ENCODE results near the gene CYP21A2.
"Not testable (repeated sequence)": the region's sequence is repeated elsewhere in the genome, so short reads cannot be mapped to it uniquely, and the experiment has no call there.

The CYP21A2 gene

DNA sequence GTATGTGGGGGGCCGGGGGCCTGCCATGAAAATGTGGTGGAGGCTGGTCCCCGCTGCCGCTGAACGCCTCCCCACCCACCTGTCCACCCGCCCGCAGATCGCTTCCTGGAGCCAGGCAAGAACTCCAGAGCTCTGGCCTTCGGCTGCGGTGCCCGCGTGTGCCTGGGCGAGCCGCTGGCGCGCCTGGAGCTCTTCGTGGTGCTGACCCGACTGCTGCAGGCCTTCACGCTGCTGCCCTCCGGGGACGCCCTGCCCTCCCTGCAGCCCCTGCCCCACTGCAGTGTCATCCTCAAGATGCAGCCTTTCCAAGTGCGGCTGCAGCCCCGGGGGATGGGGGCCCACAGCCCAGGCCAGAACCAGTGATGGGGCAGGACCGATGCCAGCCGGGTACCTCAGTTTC is 30.2 kb upstream of the CYP21A2 start:
- H3K36me3 ChIP-seq (ENCODE audit: insufficient read depth, low read length); H3K4me3 ChIP-seq (ENCODE audit: low read length); H3K4me2 ChIP-seq (ENCODE audit: low read length); H3K9ac ChIP-seq (ENCODE audit: low read depth, low read length); H3K9me3 ChIP-seq (replicated peaks; ENCODE audit: low read length); H3K27me3 ChIP-seq (ENCODE audit: control insufficient read depth, insufficient read depth, low read length); H3K4me1 ChIP-seq (ENCODE audit: control insufficient read depth, insufficient read depth, low read length): not testable (repeated sequence)

DNA sequence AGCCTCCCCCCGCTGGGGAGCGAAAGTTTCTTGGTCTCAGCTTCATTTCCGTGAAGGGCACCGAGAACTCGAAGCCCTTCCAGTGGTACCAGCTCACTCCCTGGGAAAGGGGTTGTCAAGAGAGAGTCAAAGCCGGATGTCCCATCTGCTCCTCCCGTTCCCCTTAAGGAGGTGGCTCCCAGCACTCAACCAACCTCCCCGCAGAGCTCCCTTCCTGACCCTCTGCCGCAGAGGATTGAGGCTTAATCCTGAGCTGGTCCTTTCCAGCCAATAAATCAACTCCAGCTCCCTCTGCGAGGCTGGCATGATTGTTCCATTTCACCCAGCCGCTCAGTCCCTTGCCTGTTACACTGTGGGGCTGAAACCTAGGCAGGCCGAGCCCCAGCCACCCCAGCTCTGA is 29.6 kb upstream of the CYP21A2 start:
- not testable (repeated sequence) for H3K9me3 ChIP-seq (replicated peaks; ENCODE audit: low read length); H3K36me3 ChIP-seq (ENCODE audit: insufficient read depth, low read length); H3K9ac ChIP-seq (ENCODE audit: low read depth, low read length); H3K4me3 ChIP-seq (ENCODE audit: low read length); H3K4me2 ChIP-seq (ENCODE audit: low read length); H3K27me3 ChIP-seq (ENCODE audit: control insufficient read depth, insufficient read depth, low read length); H3K4me1 ChIP-seq (ENCODE audit: control insufficient read depth, insufficient read depth, low read length)

DNA sequence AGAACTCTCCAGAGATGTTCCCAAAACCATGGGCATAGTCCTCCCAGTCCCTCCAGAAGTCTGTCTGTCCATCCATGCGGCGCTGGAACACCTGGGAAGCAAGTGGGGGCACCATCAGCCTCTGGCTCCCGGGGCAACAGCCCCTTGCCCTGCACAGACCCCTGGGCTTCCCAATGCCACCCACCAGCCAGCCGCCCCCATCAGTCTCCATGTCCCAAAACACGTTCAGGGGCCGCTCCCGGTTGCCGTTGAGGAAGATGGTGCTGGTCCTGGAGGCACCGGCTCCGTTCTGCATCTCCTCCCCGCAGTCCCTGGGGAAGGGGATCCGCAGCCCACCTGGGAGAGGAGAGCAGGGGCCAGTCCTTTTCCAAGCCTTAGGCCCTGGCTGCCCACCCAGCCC is 28.7 kb upstream of the CYP21A2 start:
- not testable (repeated sequence) for H3K9ac ChIP-seq (ENCODE audit: low read depth, low read length); H3K4me1 ChIP-seq (ENCODE audit: control insufficient read depth, insufficient read depth, low read length); H3K9me3 ChIP-seq (replicated peaks; ENCODE audit: low read length); H3K4me3 ChIP-seq (ENCODE audit: low read length); H3K36me3 ChIP-seq (ENCODE audit: insufficient read depth, low read length); H3K4me2 ChIP-seq (ENCODE audit: low read length); H3K27me3 ChIP-seq (ENCODE audit: control insufficient read depth, insufficient read depth, low read length)

GRCh38 chr6:32010856-32011530 is 27.2 kb upstream of the CYP21A2 start:
- H3K4me2 ChIP-seq (ENCODE audit: low read length): not testable (repeated sequence)

DNA sequence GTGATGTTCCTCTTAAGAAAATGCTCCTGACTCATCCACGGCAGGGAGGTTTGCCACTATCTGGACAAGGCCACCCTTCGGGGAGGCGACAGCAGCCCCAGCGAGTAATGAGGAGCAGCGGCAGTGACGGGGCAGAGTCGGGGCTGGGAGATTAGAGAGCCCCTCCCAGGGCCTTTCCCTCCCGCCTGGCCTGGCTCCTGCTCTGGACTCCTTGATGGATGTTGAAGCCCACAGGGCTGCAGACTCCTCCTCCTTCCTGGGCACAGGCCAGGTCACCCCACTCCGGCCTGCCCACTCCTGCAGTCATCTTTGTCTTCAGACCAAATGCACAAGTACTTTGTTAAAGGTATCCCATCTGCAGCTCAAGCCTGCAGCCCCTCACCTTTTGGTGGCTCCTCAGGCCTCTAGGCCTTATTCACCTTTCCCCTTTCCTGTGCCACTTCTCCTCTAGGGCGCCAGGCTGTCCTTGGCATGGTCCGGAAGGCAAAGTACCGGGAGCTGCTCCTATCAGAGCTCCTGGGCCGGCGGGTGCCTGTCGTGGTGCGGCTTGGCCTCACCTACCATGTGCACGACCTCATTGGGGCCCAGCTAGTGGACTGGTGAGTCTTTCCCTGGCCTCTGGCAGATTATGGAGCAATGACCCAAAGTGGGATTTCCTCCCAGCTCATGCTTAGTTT is 25.1 kb upstream of the CYP21A2 start:
- not testable (repeated sequence) for H3K36me3 ChIP-seq (ENCODE audit: insufficient read depth, low read length); H3K4me1 ChIP-seq (ENCODE audit: control insufficient read depth, insufficient read depth, low read length); H3K9ac ChIP-seq (ENCODE audit: low read depth, low read length); H3K4me2 ChIP-seq (ENCODE audit: low read length); H3K4me3 ChIP-seq (ENCODE audit: low read length); H3K9me3 ChIP-seq (replicated peaks; ENCODE audit: low read length); H3K27me3 ChIP-seq (ENCODE audit: control insufficient read depth, insufficient read depth, low read length)

More at GRCh38 chr6:32010856-32011530, 27.2 kb upstream of the CYP21A2 start:
- not testable (repeated sequence) for H3K4me3 ChIP-seq (ENCODE audit: low read length); H3K36me3 ChIP-seq (ENCODE audit: insufficient read depth, low read length); H3K4me1 ChIP-seq (ENCODE audit: control insufficient read depth, insufficient read depth, low read length); H3K9me3 ChIP-seq (replicated peaks; ENCODE audit: low read length); H3K27me3 ChIP-seq (ENCODE audit: control insufficient read depth, insufficient read depth, low read length); H3K9ac ChIP-seq (ENCODE audit: low read depth, low read length)

- not testable (repeated sequence) for H3K9ac ChIP-seq (ENCODE audit: low read depth, low read length); H3K27me3 ChIP-seq (ENCODE audit: control insufficient read depth, insufficient read depth, low read length); H3K9me3 ChIP-seq (replicated peaks; ENCODE audit: low read length); H3K4me3 ChIP-seq (ENCODE audit: low read length); H3K36me3 ChIP-seq (ENCODE audit: insufficient read depth, low read length); H3K4me2 ChIP-seq (ENCODE audit: low read length); H3K4me1 ChIP-seq (ENCODE audit: control insufficient read depth, insufficient read depth, low read length)
Observed at GRCh38 chr6:32013738-32014137, 24.5 kb upstream of the CYP21A2 start.

DNA sequence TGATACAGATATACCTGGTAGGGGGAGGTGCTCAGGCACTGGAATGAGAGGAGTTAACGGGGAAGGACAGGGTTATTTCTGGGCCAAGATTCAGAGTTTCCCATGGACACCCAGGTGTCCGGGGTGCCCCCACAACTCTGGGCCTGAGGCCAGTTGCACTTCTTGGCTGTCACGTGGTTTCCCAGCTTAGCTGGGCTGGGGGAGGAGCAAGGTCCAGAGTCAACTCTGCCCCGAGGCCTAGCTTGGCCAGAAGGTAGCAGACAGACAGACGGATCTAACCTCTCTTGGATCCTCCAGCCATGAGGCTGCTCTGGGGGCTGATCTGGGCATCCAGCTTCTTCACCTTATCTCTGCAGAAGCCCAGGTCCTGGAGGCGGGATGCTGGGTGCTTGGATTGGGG is 23.7 kb upstream of the CYP21A2 start, which contains the start of gene C4B:
Gene C4B, plus strand, starts transcription at position 249 of the 400 bp plus-strand sequence. Its CDS starts 51 bp downstream, at position 300.
- not testable (repeated sequence) for H3K27me3 ChIP-seq (ENCODE audit: control insufficient read depth, insufficient read depth, low read length); H3K9ac ChIP-seq (ENCODE audit: low read depth, low read length); H3K4me2 ChIP-seq (ENCODE audit: low read length); H3K4me1 ChIP-seq (ENCODE audit: control insufficient read depth, insufficient read depth, low read length); H3K9me3 ChIP-seq (replicated peaks; ENCODE audit: low read length); H3K4me3 ChIP-seq (ENCODE audit: low read length); H3K36me3 ChIP-seq (ENCODE audit: insufficient read depth, low read length)

GRCh38 chr6:32022100-32022499 is 16.1 kb upstream of the CYP21A2 start:
- not testable (repeated sequence) for H3K9ac ChIP-seq (ENCODE audit: low read depth, low read length); H3K36me3 ChIP-seq (ENCODE audit: insufficient read depth, low read length); H3K4me1 ChIP-seq (ENCODE audit: control insufficient read depth, insufficient read depth, low read length); H3K4me2 ChIP-seq (ENCODE audit: low read length); H3K9me3 ChIP-seq (replicated peaks; ENCODE audit: low read length); H3K4me3 ChIP-seq (ENCODE audit: low read length); H3K27me3 ChIP-seq (ENCODE audit: control insufficient read depth, insufficient read depth, low read length)

DNA sequence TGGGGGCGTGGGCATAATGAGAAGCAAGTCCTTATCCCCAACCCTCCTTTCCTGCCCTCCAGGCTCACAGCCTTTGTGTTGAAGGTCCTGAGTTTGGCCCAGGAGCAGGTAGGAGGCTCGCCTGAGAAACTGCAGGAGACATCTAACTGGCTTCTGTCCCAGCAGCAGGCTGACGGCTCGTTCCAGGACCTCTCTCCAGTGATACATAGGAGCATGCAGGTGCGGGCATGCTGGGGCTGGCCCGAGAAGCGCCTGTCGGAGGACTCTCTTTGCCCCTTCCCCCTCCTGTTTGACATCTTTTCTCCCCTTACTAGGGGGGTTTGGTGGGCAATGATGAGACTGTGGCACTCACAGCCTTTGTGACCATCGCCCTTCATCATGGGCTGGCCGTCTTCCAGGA is 9.6 kb upstream of the CYP21A2 start:
- not testable (repeated sequence) for H3K9ac ChIP-seq (ENCODE audit: low read depth, low read length); H3K4me3 ChIP-seq (ENCODE audit: low read length); H3K9me3 ChIP-seq (replicated peaks; ENCODE audit: low read length); H3K27me3 ChIP-seq (ENCODE audit: control insufficient read depth, insufficient read depth, low read length); H3K4me1 ChIP-seq (ENCODE audit: control insufficient read depth, insufficient read depth, low read length); H3K36me3 ChIP-seq (ENCODE audit: insufficient read depth, low read length); H3K4me2 ChIP-seq (ENCODE audit: low read length)

DNA sequence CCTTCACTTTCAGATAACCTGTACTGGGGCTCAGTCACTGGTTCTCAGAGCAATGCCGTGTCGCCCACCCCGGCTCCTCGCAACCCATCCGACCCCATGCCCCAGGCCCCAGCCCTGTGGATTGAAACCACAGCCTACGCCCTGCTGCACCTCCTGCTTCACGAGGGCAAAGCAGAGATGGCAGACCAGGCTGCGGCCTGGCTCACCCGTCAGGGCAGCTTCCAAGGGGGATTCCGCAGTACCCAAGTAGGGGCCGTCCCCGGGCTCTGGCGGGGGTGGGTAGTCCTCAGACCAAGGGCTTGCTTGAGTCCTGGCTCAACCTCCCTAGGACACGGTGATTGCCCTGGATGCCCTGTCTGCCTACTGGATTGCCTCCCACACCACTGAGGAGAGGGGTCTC is 8.7 kb upstream of the CYP21A2 start:
- not testable (repeated sequence) for H3K4me3 ChIP-seq (ENCODE audit: low read length); H3K4me2 ChIP-seq (ENCODE audit: low read length); H3K4me1 ChIP-seq (ENCODE audit: control insufficient read depth, insufficient read depth, low read length); H3K36me3 ChIP-seq (ENCODE audit: insufficient read depth, low read length); H3K9ac ChIP-seq (ENCODE audit: low read depth, low read length); H3K27me3 ChIP-seq (ENCODE audit: control insufficient read depth, insufficient read depth, low read length); H3K9me3 ChIP-seq (replicated peaks; ENCODE audit: low read length)

DNA sequence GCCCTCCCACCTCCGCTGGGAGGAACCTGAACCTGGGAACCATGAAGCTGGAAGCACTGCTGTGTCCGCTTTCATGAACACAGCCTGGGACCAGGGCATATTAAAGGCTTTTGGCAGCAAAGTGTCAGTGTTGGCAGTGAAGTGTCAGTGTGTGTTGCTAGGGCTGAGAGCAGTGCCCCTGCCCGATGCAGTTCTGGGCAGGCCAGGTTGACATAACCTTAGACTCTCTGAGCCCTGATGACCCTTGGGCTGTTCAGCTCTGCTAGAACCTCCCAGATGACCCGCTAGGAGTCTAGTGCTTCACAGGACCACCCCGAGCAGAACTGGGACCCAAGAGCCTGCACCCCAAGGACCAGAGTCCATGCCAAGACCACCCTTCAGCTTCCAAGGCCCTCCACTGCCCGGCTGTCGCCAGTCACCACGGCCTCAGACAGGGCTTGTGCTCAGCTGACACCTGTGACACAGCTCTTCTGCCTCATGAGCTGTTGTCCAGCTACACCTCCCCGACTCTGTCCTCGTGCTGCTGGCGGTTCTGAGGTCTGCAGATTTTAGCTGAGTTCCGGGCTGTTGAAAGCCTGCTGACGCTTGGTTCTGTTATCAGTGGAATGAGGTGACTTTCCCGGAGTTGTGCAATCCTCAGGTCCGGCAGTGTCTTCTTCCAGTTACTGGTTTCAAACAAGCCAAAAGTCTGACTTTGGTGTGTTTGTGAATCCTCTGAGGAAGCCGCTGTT is 2.8 kb upstream of the CYP21A2 start:
- H3K9ac ChIP-seq (ENCODE audit: low read depth, low read length); H3K36me3 ChIP-seq (ENCODE audit: insufficient read depth, low read length); H3K4me1 ChIP-seq (ENCODE audit: control insufficient read depth, insufficient read depth, low read length); H3K4me2 ChIP-seq (ENCODE audit: low read length); H3K9me3 ChIP-seq (replicated peaks; ENCODE audit: low read length); H3K4me3 ChIP-seq (ENCODE audit: low read length); H3K27me3 ChIP-seq (ENCODE audit: control insufficient read depth, insufficient read depth, low read length): not testable (repeated sequence)

DNA sequence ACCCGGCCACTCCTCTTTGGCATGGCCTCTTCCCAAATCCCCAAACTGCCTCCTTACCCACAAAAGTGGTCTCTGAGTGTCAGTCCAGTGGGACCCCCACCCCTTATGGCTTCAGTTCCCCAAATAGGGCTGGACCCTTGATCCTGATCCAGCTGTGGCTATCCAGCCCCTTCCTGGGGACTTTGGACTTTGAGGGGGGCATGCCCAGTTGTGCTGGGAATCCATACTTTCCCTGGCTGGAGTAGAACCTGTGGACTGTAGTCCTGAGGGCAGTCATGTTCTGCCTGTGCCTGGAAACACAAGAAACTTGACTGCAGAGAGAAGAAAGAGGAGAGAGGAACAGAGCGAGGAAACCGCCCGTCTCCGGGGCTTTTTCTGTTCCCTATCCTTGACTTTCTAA is 1.1 kb upstream of the CYP21A2 start:
- H3K4me3 ChIP-seq (ENCODE audit: low read length); H3K9ac ChIP-seq (ENCODE audit: low read depth, low read length); H3K27me3 ChIP-seq (ENCODE audit: control insufficient read depth, insufficient read depth, low read length); H3K4me2 ChIP-seq (ENCODE audit: low read length); H3K36me3 ChIP-seq (ENCODE audit: insufficient read depth, low read length); H3K9me3 ChIP-seq (replicated peaks; ENCODE audit: low read length); H3K4me1 ChIP-seq (ENCODE audit: control insufficient read depth, insufficient read depth, low read length): not testable (repeated sequence)

Data from skeletal muscle satellite cell (primary cell).